Panc1 (cell line): ENCODE data around the gene NFATC3.

Experiments
- POLR2AphosphoS5 ChIP-seq: IDR thresholded peaks from 2 replicates; pipeline ENCODE4 v1.6.1; 2012; ENCODE audit warnings: mild to moderate bottlenecking, low read depth, low read length, moderate library complexity
- SIN3A ChIP-seq: IDR thresholded peaks from 2 replicates; pipeline ENCODE4 v1.6.1; 2012; ENCODE audit warnings: low read depth, mild to moderate bottlenecking, low read length, moderate library complexity, borderline replicate concordance; ENCODE audit not compliant: insufficient read depth
- TF ChIP-seq, protein P1 (sequence below): fragments of 450-650 bp; IDR thresholded peaks from 2 replicates; pipeline ENCODE4 v1.5.1; 2017; ENCODE audit warnings: mild to moderate bottlenecking
- TF ChIP-seq, protein P2 (sequence below), 2 experiments: IDR thresholded peaks; 2 replicates each; pipeline ENCODE4 v1.6.1; 2011 to 2012; ENCODE audit warnings: low read depth in 2 of 2, control low read depth in 1 of 2, low read length in 1 of 2, mild to moderate bottlenecking in 1 of 2, moderate library complexity in 1 of 2; ENCODE audit not compliant: insufficient read depth in 1 of 2

DNA sequence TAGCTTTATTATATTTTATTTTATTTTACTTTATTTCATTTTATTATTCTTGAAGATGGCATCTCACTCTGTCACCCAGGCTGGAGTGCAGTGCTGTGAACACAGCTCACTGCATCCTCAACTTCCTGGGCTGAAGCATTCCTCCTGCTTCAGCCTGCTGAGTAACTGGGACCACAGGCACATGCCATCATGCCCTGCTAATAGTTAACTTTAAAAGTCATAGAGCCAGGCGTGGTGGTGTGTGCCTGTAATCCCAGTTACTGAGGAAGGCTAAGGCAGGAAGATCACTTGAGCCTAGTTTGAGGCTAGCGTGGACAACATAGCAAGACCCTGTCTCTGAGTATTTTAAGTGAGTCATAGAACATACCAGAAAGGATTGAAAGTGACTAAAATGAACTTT lies 112.1 kb downstream of the NFATC3 start:
- TF ChIP-seq, protein P1, sequence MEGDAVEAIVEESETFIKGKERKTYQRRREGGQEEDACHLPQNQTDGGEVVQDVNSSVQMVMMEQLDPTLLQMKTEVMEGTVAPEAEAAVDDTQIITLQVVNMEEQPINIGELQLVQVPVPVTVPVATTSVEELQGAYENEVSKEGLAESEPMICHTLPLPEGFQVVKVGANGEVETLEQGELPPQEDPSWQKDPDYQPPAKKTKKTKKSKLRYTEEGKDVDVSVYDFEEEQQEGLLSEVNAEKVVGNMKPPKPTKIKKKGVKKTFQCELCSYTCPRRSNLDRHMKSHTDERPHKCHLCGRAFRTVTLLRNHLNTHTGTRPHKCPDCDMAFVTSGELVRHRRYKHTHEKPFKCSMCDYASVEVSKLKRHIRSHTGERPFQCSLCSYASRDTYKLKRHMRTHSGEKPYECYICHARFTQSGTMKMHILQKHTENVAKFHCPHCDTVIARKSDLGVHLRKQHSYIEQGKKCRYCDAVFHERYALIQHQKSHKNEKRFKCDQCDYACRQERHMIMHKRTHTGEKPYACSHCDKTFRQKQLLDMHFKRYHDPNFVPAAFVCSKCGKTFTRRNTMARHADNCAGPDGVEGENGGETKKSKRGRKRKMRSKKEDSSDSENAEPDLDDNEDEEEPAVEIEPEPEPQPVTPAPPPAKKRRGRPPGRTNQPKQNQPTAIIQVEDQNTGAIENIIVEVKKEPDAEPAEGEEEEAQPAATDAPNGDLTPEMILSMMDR = no peak
- no peak for TF ChIP-seq POLR2AphosphoS5
- TF ChIP-seq, protein P2, sequence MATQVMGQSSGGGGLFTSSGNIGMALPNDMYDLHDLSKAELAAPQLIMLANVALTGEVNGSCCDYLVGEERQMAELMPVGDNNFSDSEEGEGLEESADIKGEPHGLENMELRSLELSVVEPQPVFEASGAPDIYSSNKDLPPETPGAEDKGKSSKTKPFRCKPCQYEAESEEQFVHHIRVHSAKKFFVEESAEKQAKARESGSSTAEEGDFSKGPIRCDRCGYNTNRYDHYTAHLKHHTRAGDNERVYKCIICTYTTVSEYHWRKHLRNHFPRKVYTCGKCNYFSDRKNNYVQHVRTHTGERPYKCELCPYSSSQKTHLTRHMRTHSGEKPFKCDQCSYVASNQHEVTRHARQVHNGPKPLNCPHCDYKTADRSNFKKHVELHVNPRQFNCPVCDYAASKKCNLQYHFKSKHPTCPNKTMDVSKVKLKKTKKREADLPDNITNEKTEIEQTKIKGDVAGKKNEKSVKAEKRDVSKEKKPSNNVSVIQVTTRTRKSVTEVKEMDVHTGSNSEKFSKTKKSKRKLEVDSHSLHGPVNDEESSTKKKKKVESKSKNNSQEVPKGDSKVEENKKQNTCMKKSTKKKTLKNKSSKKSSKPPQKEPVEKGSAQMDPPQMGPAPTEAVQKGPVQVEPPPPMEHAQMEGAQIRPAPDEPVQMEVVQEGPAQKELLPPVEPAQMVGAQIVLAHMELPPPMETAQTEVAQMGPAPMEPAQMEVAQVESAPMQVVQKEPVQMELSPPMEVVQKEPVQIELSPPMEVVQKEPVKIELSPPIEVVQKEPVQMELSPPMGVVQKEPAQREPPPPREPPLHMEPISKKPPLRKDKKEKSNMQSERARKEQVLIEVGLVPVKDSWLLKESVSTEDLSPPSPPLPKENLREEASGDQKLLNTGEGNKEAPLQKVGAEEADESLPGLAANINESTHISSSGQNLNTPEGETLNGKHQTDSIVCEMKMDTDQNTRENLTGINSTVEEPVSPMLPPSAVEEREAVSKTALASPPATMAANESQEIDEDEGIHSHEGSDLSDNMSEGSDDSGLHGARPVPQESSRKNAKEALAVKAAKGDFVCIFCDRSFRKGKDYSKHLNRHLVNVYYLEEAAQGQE (IDR thresholded peaks at IDR 0.05; ENCODE audit: insufficient read depth in 1 of 2, low read depth in 2 of 2, low read length in 1 of 2) = no peak
- TF ChIP-seq SIN3A = no peak
